HCT116 (cell line): ENCODE data around the gene CCDC9B. TPM values are rescaled to one million over a fixed set of nuclear protein-coding genes. Genes with fewer than 3 reads are reported as not detected.

Source experiments
- ATAC-seq: fragments of 200-7000 bp; cut with Tn5 transposase; 2 replicates; pipeline ENCODE4 v1.9.1; 2020; ENCODE audit warnings: mild to moderate bottlenecking, moderate library complexity
- BruUV-seq: library from RNA; stranded (reverse); fragments of 400-500 nt; replicated peaks from 2 replicates; lab custom pipeline; 2021; lab: Mats Ljungman, UMichigan
- CTCF ChIA-PET: fragments of 300-600 bp; sonication (Branson Sonifier 250); formaldehyde crosslinking; loops from one replicate; lab custom pipeline; 2021; ENCODE audit warnings: antibody characterized with exemption; lab: Charles Lee
- POLR2A ChIA-PET: fragments of 300-600, 350-600 bp; sonication (Branson Sonifier 250); formaldehyde crosslinking; loops from one replicate; lab custom pipeline; 2021; ENCODE audit warnings: antibody characterized with exemption; lab: Charles Lee
- RAD21 ChIA-PET, 2 experiments: fragments of 300-600 bp; sonication (Branson Sonifier 250); formaldehyde crosslinking; loops; one replicate each; lab custom pipeline; 2023; ENCODE audit warnings: low total read pairs in 2 of 2; ENCODE audit not compliant: uncharacterized antibody in 2 of 2, unreplicated experiment in 2 of 2, low non-redundant PET in 1 of 2; lab: Charles Lee
- DNase-seq: peaks from one replicate; pipeline ENCODE4 v3.0.0-alpha.2; 2010; ENCODE audit warnings: low read depth, low spot score
- H2AFZ ChIP-seq: fragments of 200-600 bp; shearing (Covaris generic), sonication (generic); 2 replicates; pipeline ENCODE4 v1.6.1; 2017; ENCODE audit warnings: low read depth, mixed run types, mixed read lengths, antibody characterized with exemption, low read length; ENCODE audit not compliant: poor library complexity, severe bottlenecking
- H3K27ac ChIP-seq: 2 replicates; pipeline ENCODE4 v1.5.1; 2012; ENCODE audit warnings: low read depth, low read length
- H3K27me3 ChIP-seq: fragments of 200-600 bp; sonication (generic); 2 replicates; pipeline ENCODE4 v1.6.1; 2016; ENCODE audit warnings: mixed run types, low read length, mixed read lengths; ENCODE audit not compliant: insufficient read depth
- H3K36me3 ChIP-seq, 2 experiments: fragments of 200-500 bp in 1 of 2; fragments of 200-600 bp in 1 of 2; sonication (Bioruptor generic) in 1 of 2; sonication (generic) in 1 of 2; 2 replicates each; pipeline versions ENCODE4 v1.5.1 to v1.6.1; 2014 to 2016; ENCODE audit warnings: low read length in 2 of 2, inconsistent platforms in 1 of 2, mixed read lengths in 1 of 2, mixed run types in 1 of 2; ENCODE audit not compliant: insufficient read depth in 2 of 2, control insufficient read depth in 1 of 2
- H3K4me1 ChIP-seq, 2 experiments: fragments of 200-600 bp in 1 of 2; sonication (generic) in 1 of 2; 2 replicates each; pipeline versions ENCODE4 v1.5.1 to v1.6.1; 2012 to 2017; ENCODE audit warnings: low read length in 2 of 2, inconsistent platforms in 1 of 2, mild to moderate bottlenecking in 1 of 2, mixed read lengths in 1 of 2, mixed run types in 1 of 2, moderate library complexity in 1 of 2; ENCODE audit not compliant: insufficient read depth in 2 of 2, control insufficient read depth in 1 of 2
- H3K4me2 ChIP-seq: fragments of 200-600 bp; sonication (generic); 2 replicates; pipeline ENCODE4 v1.6.1; 2017; ENCODE audit warnings: mixed run types, low read length, mixed read lengths
- H3K4me3 ChIP-seq, 2 experiments: fragments of 200-600 bp in 1 of 2; sonication (generic) in 1 of 2; replicated peaks in 1 of 2; 2 replicates each; pipeline ENCODE4 v1.5.1; 2011 to 2016; ENCODE audit warnings: low read length in 2 of 2, control low read depth in 1 of 2, low read depth in 1 of 2, mild to moderate bottlenecking in 1 of 2, mixed read lengths in 1 of 2, mixed run types in 1 of 2
- H3K79me2 ChIP-seq: fragments of 200-600 bp; sonication (generic); 2 replicates; pipeline ENCODE4 v1.6.1; 2017; ENCODE audit warnings: mild to moderate bottlenecking, mixed run types, low read length, moderate library complexity, mixed read lengths; ENCODE audit not compliant: insufficient read depth
- H3K9ac ChIP-seq: fragments of 200-600 bp; sonication (generic); 2 replicates; pipeline ENCODE4 v1.6.1; 2016; ENCODE audit warnings: low read length, mixed read lengths
- H3K9me2 ChIP-seq: fragments of 200-600 bp; sonication (generic), shearing (Covaris generic); 2 replicates; pipeline ENCODE4 v1.6.1; 2017; ENCODE audit warnings: mixed run types, mild to moderate bottlenecking, moderate library complexity; ENCODE audit not compliant: insufficient read depth
- H3K9me3 ChIP-seq, 2 experiments: fragments of 200-500 bp in 1 of 2; fragments of 200-600 bp in 1 of 2; sonication (Bioruptor generic) in 1 of 2; sonication (generic) in 1 of 2; 2 replicates each; pipeline ENCODE4 v1.6.1; 2014 to 2017; ENCODE audit warnings: low read length in 2 of 2, mixed read lengths in 2 of 2, inconsistent platforms in 1 of 2, low read depth in 1 of 2, mild to moderate bottlenecking in 1 of 2, mixed run types in 1 of 2, moderate library complexity in 1 of 2; ENCODE audit not compliant: control insufficient read depth in 1 of 2, insufficient read depth in 1 of 2
- H4K20me1 ChIP-seq: fragments of 200-600 bp; sonication (generic), shearing (Covaris generic); 2 replicates; pipeline ENCODE4 v1.6.1; 2017; ENCODE audit warnings: mixed run types, mild to moderate bottlenecking, moderate library complexity; ENCODE audit not compliant: insufficient read depth
- EGR1 ChIP-seq: IDR thresholded peaks from 2 replicates; pipeline ENCODE4 v1.6.1; 2012; ENCODE audit warnings: low read depth
- EZH2 ChIP-seq: fragments of 200-600 bp; sonication (generic); IDR thresholded peaks from 2 replicates; pipeline ENCODE4 v1.6.1; 2017; ENCODE audit warnings: antibody characterized with exemption, mixed run types
- FOSL1 ChIP-seq: IDR thresholded peaks from 2 replicates; pipeline ENCODE4 v1.6.1; 2012; ENCODE audit warnings: low read depth
- POLR2A ChIP-seq: IDR thresholded peaks from 2 replicates; pipeline ENCODE4 v1.7.0; 2011; ENCODE audit warnings: borderline replicate concordance; ENCODE audit not compliant: insufficient read depth, insufficient read length; ENCODE audit errors: extremely low read depth
- POLR2AphosphoS5 ChIP-seq: IDR thresholded peaks from 2 replicates; pipeline ENCODE4 v1.6.1; 2011; ENCODE audit warnings: mild to moderate bottlenecking, low read depth, low read length, moderate library complexity
- RAD21 ChIP-seq: IDR thresholded peaks from 2 replicates; pipeline ENCODE4 v1.6.1; 2012; ENCODE audit warnings: low read depth, mild to moderate bottlenecking
- SIN3A ChIP-seq: IDR thresholded peaks from 2 replicates; pipeline ENCODE4 v1.6.1; 2012; ENCODE audit warnings: low read depth
- TCF7L2 ChIP-seq: IDR thresholded peaks from 2 replicates; pipeline ENCODE4 v1.7.0; 2011; ENCODE audit warnings: borderline replicate concordance, inconsistent platforms; ENCODE audit not compliant: insufficient read depth, insufficient read length; ENCODE audit errors: extremely low read depth
- YY1 ChIP-seq: IDR thresholded peaks from 2 replicates; pipeline ENCODE4 v1.6.1; 2011; ENCODE audit warnings: low read length, low read depth, moderate library complexity, mild to moderate bottlenecking; ENCODE audit not compliant: insufficient replicate concordance; ENCODE audit errors: extremely low read depth
- ZFX ChIP-seq: fragments of 450-650 bp; IDR thresholded peaks from 2 replicates; pipeline ENCODE4 v1.6.1; 2017
- ZNF274 ChIP-seq: fragments of 200-500 bp; sonication (Bioruptor generic); IDR thresholded peaks from 2 replicates; pipeline ENCODE4 v1.6.1; 2014; ENCODE audit warnings: mild to moderate bottlenecking, low read depth, low read length, inconsistent platforms
- intact Hi-C: fragments of 100-400 bp; cut with micrococcal nuclease; formaldehyde crosslinking; loops from 2 replicates; pipeline ENCODE4 v1.10.0; 2022
- total RNA-seq: library from RNA; stranded (reverse); gene quantifications from one replicate; pipeline ENCODE4 v1.2.1, GENCODE V29; 2021; ENCODE audit not compliant: unreplicated experiment
- TF ChIP-seq, protein P1 (sequence below), 3 experiments: fragments of 200-600 bp in 1 of 3; sonication (generic) in 1 of 3; IDR thresholded peaks in 2 of 3; conservative IDR thresholded peaks in 1 of 3; 2 replicates each; pipeline ENCODE4 v1.5.1; 2012 to 2017; ENCODE audit warnings: low read depth in 2 of 3, low read length in 2 of 3, antibody characterized with exemption in 1 of 3, borderline replicate concordance in 1 of 3, control low read depth in 1 of 3, mild to moderate bottlenecking in 1 of 3, mixed read lengths in 1 of 3, mixed run types in 1 of 3, moderate library complexity in 1 of 3; ENCODE audit not compliant: insufficient read depth in 1 of 3
- TF ChIP-seq, protein P2 (sequence below): IDR thresholded peaks from 2 replicates; pipeline ENCODE4 v1.6.1; 2012
- TF ChIP-seq, protein P3 (sequence below): IDR thresholded peaks from 2 replicates; pipeline ENCODE4 v1.6.1; 2012
- TF ChIP-seq, protein P4 (sequence below): IDR thresholded peaks from 2 replicates; pipeline ENCODE4 v1.6.1; 2011; ENCODE audit warnings: mild to moderate bottlenecking, low read length, moderate library complexity; ENCODE audit not compliant: insufficient replicate concordance; ENCODE audit errors: extremely low read depth

Gene CCDC9B
- total RNA-seq, 1 experiment from 2014 or later, result 15.6 TPM

DNA sequence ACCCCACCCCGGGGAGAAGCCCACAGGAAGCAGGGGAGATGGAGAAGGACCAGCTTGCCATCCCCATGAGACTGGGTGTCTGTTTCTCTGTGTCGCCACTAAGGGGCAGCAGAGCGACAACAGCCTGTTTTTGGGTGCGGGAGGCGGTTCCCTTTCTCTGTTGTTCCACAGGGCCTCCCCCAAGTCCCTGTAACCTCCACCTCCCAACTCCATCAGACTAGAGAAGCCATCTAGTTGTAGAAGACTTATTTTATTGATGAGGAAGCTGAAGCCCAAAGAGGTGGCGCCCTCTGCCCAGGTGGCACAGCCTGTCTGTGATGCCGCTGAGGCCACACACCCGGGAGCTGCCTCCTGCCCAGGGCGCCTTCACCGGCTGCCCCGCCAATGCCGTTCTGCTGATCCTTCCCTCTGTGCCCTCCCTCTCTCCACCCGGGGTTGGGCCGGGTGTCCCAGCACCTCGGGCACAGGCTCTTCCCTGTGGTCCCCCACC is 3.9 kb upstream of the CCDC9B start:
- CTCF ChIA-PET, result interaction anchor here (0.6 to 2.9 kb wide), 10 partner anchors 11 to 127 kb away, joined by 3 to 22 read pairs (median 3); partner anchors contain the start of gene DISP2
- Histone ChIP-seq H3K4me1 (peaks cover 18 to 72% of the 10 kb centered on the region in 2 experiments), H2AFZ (no peak overlapping the region), H3K9ac (no peak overlapping the region), H3K27ac (no peak overlapping the region), H3K79me2 (peaks cover 3% of the 10 kb centered on the region; the same call in 1 of the 2 replicates), H3K9me2 (no peaks in the 10 kb centered on the region), H3K4me3 (no peak overlapping the region), H3K27me3 (no peaks in the 10 kb centered on the region), H4K20me1 (no peaks in the 10 kb centered on the region), H3K36me3 (no peaks in the 10 kb centered on the region), H3K9me3 (no peaks in the 10 kb centered on the region), H3K4me2 (no peak overlapping the region)
- no peak for DNase-seq
- RAD21 ChIA-PET, result interaction anchor here in 1 of 2 experiments (1.5 kb wide), 1 partner anchor 12 kb away, joined by 3 read pairs; no protein-coding TSS in a partner anchor
- intact Hi-C loops, result loop anchor here (10.0 kb wide), 1 partner anchor 160 kb away; no protein-coding TSS in a partner anchor
- BruUV-seq, result no TSS peak
- POLR2A ChIA-PET, result no interaction called here
- TF ChIP-seq TCF7L2 (no peak), YY1 (no peak)
- TF ChIP-seq, protein P1, sequence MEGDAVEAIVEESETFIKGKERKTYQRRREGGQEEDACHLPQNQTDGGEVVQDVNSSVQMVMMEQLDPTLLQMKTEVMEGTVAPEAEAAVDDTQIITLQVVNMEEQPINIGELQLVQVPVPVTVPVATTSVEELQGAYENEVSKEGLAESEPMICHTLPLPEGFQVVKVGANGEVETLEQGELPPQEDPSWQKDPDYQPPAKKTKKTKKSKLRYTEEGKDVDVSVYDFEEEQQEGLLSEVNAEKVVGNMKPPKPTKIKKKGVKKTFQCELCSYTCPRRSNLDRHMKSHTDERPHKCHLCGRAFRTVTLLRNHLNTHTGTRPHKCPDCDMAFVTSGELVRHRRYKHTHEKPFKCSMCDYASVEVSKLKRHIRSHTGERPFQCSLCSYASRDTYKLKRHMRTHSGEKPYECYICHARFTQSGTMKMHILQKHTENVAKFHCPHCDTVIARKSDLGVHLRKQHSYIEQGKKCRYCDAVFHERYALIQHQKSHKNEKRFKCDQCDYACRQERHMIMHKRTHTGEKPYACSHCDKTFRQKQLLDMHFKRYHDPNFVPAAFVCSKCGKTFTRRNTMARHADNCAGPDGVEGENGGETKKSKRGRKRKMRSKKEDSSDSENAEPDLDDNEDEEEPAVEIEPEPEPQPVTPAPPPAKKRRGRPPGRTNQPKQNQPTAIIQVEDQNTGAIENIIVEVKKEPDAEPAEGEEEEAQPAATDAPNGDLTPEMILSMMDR (IDR thresholded peaks at IDR 0.05 in 2 of 3, conservative IDR thresholded peaks at IDR 0.05 in 1 of 3; ENCODE audit: borderline replicate concordance in 1 of 3, insufficient read depth in 1 of 3, low read depth in 2 of 3, low read length in 2 of 3), result peak in 2 of 3 experiments; percentile 85 to 86; a peak in 4 of 6 replicates
- peak; percentile 55 for ATAC-seq

DNA sequence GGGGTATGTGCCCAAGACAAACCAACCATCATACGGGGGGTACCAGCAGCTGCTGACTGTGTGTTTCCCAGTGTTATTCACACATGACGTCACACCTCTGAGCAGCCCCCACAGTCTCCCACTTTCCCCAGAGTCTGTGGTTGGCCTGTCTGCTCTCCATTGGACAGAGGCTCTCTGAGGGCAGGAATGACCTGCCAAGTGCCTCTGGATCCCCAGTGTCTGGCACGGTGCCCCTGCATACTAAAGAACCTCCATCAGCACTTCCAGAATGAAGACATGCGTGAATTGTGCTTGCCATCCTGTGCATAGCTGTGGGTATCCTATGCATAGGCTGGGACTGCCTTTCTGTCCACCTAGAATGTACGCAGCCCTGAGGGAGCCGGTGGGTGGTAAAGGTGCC is 3.5 kb upstream of the CCDC9B start:
- DNase-seq, result no peak
- peaks cover 23 to 76% of the 10 kb centered on the region in 2 experiments for H3K4me1 ChIP-seq
- POLR2A ChIA-PET, result no interaction called here
- TF ChIP-seq POLR2A, result no peak
- TF ChIP-seq RAD21, result no peak
- TF ChIP-seq EZH2, result no peak
- TF ChIP-seq, protein P2, sequence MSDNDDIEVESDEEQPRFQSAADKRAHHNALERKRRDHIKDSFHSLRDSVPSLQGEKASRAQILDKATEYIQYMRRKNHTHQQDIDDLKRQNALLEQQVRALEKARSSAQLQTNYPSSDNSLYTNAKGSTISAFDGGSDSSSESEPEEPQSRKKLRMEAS, result no peak
- no peak for TF ChIP-seq EGR1
- TF ChIP-seq SIN3A, result no peak
- TF ChIP-seq, protein P3, sequence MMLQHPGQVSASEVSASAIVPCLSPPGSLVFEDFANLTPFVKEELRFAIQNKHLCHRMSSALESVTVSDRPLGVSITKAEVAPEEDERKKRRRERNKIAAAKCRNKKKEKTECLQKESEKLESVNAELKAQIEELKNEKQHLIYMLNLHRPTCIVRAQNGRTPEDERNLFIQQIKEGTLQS, result no peak
- TF ChIP-seq ZFX, result no peak
- no peak for TF ChIP-seq YY1
- TF ChIP-seq, protein P4, sequence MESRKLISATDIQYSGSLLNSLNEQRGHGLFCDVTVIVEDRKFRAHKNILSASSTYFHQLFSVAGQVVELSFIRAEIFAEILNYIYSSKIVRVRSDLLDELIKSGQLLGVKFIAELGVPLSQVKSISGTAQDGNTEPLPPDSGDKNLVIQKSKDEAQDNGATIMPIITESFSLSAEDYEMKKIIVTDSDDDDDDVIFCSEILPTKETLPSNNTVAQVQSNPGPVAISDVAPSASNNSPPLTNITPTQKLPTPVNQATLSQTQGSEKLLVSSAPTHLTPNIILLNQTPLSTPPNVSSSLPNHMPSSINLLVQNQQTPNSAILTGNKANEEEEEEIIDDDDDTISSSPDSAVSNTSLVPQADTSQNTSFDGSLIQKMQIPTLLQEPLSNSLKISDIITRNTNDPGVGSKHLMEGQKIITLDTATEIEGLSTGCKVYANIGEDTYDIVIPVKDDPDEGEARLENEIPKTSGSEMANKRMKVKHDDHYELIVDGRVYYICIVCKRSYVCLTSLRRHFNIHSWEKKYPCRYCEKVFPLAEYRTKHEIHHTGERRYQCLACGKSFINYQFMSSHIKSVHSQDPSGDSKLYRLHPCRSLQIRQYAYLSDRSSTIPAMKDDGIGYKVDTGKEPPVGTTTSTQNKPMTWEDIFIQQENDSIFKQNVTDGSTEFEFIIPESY, result no peak
- no peak for TF ChIP-seq ZNF274
- TF ChIP-seq POLR2AphosphoS5, result no peak
- no peak for TF ChIP-seq FOSL1

More for the DNA sequence above, 3.5 kb upstream of the CCDC9B start:
- RAD21 ChIA-PET, result interaction anchor here in 1 of 2 experiments (1.5 kb wide), 1 partner anchor 12 kb away, joined by 3 read pairs; no protein-coding TSS in a partner anchor
- intact Hi-C loops, result loop anchor here (10.0 kb wide), 1 partner anchor 161 kb away; no protein-coding TSS in a partner anchor
- H3K4me3 ChIP-seq, result no peak overlapping the region
- H3K79me2 ChIP-seq, result peaks cover 5% of the 10 kb centered on the region; the same call in 1 of the 2 replicates
- H2AFZ ChIP-seq, result no peak overlapping the region
- ATAC-seq, result no peak
- H3K9me2 ChIP-seq, result no peaks in the 10 kb centered on the region
- no peaks in the 10 kb centered on the region for H3K36me3 ChIP-seq
- no peak overlapping the region for H3K4me2 ChIP-seq
- no peak overlapping the region for H3K9ac ChIP-seq
- no peaks in the 10 kb centered on the region for H4K20me1 ChIP-seq
- H3K9me3 ChIP-seq, result no peaks in the 10 kb centered on the region
- BruUV-seq, result no TSS peak
- H3K27ac ChIP-seq, result no peak overlapping the region
- H3K27me3 ChIP-seq, result no peaks in the 10 kb centered on the region
- CTCF ChIA-PET, result interaction anchor here (0.6 to 2.9 kb wide), 10 partner anchors 12 to 127 kb away, joined by 3 to 22 read pairs (median 3); partner anchors contain the start of gene DISP2
